Central memory CD4-positive, alpha-beta T cell (primary cell): ENCODE results near the gene TLE2.

ENCODE experiments used
- DNase-seq: peaks from one replicate; pipeline ENCODE4 v3.0.0; 2022
- total RNA-seq, 3 experiments: gene quantifications; one replicate each; lab custom pipeline; 2026; lab: John Stamatoyannopoulos, UW

The TLE2 gene
- total RNA-seq: 6.9 to 24.6 (median 20.5) reads per million in 3 experiments

DNA sequence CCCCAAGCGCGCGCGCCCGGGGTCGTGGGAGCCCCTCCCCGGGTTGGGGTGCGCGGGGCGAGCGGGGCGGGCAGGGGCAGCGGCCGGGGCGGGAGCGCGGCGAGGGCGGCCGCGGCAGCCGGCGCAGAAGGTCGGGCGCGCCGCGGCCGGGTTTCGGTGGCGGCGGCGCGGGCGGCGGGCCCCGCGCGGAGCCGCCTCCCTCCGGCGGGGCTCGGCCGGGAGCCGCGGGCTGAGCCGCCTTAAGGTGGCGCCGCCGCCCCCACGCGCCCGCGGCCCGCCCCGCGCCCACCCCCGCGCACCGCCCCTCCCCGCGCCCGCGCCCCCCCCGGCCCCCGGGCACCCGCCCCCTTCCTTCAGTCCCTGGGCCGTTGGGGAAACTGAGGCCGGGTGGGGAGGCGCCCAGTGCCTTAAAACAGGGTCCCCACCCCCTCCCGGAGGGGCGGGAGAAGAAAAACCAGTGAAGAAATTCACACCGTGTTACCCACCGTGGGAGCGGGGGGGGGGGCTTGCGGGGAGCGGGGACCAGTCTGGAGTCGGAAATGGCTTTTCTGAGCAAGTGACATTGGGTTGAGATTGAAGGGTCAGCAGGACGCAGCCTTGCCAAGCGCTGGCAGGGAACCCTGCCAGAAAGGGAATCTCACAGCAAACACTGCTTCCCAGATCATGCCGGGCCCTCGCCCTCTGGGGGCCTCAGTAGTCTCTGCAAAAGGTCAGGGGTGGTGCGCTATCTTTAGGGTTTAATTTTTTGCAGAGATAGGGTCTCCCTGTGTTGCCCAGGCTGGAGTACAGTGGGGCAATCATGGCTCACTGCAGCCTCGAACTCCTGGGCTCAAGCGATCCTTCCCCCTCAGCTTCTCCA, at the start of gene TLE2:
Gene TLE2, minus strand, starts transcription at position 216 of the 859 bp plus-strand sequence. CDS start 376 bp downstream, outside the sequence.
- no peak for DNase-seq

DNA sequence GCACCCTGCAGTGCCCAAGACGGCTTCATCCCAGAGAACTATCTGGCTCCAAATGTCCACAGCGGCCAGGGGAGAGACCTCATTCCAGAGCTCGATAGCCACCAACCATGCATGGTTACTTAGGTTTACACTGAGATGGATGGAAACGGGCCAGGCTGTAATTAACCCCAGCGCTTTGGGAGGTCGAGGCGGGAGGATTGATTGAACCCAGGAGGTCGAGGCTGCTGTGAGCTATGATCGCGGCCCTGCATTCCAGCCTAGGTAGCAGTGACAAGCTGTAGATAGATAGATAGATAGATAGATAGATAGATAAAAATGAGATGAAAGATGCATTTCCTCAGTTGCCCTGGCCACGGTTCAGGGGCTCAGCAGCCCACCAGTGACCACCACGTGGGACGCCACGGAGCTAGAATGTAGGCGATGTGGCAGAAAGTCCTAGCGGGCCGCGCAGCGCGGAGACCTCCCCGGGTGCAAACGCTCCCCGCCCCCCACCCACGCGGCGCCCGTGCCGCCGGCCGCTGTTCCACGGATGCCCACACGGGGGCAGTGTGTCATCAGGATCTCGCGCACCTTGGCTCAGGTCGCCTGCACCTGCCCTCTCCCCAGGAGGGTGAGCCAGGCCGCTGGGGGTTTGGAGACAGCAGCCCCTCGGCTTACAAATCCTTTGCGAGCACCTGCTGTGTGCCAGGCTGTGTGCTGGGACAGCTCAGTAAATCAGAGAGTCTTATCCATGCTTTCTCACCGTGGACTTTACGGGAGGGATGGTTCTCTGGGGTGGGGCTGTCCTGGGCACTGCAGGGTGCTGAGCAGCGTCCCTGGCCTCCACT, 46.7 kb upstream of the TLE2 start:
- DNase-seq: peak; percentile 63

DNA sequence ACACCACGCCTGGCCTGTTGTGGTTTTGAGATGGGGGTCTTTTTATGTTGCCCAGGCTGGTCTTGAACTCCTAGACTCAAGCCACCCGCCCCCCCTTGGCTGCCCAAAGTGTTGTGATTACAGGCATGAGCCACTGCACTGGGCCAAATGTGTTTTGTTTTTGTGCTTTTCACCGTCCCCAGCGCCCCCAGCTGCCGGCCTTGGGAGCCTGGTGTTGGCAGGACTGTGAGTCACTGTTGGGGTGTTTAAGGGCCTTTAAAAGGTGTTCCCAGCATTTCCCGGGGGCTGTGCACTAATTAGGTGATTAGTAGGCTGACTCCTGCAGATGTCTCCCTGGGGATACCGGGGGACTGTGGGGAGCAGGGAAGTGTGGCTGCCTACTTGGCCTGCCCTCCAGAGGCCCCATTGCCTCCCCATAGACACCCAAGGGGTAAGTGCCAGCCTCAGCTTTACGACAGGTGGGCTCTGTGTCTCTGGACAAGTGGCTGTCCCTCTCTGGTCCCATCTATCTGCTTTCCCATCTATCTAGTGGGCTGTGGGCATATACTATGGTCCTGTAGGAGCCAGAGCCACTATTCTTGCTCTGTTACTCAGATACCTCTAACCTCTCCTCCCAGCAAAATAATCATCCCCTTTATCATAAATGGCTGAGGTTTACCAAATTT, 45.0 kb upstream of the TLE2 start:
- DNase-seq: no peak

DNA sequence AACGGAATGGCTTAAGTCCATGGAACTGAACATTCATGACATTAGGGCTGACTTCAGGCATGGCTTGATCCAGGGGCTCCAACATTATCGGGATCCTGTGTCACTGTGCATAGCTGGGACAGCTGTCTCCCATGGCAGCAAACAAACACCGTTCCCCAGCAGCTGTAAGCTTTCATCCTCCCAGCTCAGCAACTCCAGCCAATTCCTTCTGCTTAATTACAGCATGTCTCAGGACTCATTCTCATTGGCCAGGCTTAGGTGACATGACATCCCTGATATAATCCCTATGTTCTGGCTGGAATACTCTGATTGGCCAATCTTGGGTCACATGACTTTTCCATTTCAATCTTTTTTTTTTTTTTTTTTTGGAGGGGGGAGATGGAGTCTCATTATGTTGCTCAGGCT, 44.1 kb upstream of the TLE2 start:
- no peak for DNase-seq

DNA sequence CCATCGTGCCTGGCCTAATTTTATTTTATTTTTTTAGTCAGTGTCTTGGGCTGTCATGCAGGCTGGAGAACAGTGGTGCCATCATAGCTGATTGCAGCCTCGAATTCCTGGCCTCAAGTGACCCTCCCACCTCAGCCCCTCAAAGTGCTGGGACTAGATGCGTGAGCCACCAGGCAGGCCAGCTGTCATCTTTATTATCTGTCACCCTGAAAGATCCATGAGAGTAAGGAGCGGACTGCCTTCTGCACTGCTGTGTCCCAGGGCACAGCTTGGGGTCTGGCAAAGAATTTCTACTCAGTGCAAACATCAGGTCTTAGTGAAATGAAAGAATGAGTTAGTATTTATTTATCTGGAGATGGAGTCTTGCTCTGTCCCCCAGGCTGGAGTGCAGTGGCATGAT, 42.7 kb upstream of the TLE2 start:
- no peak for DNase-seq

DNA sequence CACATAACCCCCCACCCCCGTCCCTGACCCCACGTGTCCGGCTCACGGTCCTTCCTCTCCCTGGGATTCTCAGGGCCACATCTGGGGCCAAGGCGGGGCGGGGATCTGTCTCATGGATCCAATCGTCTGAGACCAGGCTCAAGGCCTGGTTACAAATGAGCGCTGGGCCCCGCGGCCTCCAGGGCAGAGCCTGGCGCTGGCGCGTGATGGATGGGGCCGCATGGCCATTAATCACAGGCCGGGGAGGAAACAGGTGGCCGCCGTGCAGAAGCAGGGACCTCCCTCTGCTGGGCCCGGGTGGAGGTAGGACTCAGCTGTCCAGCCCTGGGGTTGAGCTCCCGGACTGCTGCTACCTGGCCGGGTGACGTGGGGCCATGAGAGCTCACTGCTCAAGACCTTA, 39.0 kb upstream of the TLE2 start:
- no peak for DNase-seq

DNA sequence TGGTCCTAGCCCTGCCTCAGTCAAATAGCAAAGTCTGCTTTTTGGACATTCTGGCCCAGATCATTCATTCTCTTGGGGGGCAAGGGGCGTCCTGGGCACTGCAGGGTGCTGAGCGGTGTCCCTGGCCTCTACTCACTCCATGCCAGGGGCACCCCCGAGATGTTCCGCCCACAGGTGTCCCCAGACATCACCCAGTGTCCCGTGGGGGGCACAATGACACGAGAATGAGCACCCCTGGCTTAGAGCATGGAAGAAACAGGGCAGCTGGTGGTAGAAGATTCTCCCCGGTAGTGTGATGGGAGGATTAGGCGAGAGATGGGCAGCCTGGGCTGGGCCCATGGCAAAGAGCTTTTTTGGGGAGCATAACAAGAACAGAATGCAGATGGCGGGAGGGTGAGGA, 38.5 kb upstream of the TLE2 start:
- DNase-seq: no peak

DNA sequence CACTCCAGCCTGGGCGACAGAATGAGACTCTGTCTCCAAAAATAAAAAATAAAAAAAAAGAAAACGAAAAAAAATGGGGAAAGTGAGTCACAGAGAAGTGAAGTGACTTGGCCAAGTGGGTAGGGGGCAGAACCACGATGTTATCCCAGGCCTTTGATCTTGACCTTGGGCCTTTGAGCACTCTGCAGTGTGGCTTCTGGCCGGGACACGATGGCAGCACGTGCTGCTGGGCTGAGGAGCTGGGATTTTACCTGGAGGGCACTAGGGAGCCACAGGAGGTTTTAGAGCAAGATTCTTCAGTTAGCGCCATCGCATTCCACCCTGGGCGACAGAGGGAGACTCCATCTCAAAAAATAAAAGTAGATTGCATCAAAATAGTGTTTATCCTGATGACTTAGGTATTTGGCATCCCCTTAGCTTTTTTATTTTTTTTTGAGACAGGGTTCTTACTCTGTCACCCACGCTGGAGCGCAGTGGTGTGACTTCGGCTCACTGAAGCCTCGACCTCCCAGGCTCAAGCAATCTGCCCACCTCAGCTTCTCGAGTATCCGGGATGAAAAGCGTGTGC, 37.5 kb upstream of the TLE2 start:
- DNase-seq: no peak

DNA sequence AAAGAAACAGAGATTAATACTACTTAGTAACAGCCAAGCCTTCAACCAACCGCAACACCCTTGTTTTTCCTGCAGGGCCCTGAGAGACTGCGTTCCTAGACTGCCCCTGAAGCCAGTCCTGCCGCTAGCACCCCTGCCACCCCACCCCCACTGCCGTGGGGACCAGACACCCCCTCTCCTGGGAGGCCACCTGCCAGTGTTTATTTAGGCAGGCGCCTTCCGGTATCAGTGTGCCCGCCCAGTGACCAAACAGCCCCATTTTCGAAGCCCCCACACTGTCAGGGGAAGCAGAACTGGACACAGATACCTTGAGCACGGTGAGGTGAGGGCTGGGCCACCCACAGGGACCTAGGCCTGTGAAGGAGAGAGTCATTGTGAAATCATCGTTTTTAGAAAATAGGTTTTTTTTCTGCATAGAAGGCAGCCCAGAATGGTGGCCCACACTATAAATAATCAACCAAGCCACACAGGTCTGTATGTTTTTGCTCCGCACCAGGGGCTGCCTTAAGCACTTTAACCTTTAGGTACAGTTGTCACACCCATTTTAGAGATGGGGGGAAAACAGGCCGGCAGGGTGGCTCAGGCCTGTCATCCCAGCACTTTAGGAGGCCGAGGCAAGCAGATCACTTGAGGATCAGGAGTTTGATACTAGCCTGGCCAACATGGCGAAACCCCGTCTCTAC, 36.7 kb upstream of the TLE2 start:
- no peak for DNase-seq

DNA sequence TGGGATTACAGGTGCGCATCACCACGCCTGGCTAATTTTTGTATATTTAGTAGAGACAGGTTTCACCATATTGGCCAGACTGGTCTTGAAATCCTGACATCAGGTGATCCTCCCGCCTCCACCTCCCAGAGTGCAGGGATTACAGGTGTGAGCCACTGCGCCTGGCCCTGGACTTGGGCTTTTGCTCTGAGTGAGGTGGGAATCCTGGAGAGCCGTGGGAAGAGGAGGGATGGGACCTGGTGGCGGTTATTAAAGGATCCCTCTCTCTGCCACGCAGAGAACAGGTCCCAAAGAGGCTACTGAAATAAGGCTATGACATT, 34.9 kb upstream of the TLE2 start:
- DNase-seq: no peak

DNA sequence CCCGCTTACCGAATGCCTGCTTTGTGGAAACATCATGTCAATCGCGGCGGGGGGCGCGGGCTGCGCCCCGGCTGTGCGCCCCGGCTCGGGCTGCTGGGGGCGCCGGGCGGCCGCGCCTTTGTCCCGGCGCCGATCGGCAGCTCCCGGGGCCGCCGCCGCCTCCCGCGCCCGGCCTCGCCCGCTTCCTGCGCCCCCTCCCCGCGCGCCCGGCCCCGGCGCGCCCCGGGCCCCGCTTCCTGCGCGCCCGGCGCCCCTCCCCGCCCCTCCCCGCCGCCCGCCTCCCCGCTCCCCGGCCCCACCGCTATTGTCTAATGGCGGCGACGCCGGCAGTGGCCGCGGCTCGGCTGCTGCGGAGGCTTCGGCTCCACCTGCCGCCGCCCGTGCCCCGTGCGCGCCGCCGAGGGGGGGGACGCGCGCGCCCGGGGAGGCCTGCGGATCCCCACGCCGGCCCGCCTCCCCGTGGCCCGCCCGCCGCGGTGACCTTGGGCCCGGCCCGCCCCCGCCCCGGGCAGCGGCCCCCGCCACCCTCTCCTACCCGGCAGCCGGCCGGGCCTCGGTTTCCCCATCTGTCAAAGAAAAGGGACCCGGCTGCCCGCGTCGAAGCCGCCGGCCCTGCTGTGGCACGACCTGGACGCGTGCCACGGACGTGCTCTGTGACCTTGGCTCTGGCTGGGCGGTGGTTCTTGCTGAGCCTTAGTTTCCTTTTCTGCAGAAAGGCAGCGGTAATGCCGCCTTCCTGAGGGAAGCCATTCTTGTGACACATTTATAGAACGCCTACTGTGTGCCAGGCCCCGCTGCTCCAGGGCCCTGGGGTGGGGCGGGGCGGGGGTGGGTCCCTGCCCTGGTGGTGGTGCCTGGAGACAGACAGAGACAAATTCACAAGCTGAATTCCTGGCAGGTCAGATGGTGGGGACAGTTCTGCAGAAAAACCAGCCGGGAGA, 33.4 kb upstream of the TLE2 start, which contains the start of gene TLE5:
Gene TLE5, minus strand, starts transcription at position 331 of the 941 bp plus-strand sequence. Its CDS starts 295 bp downstream, at position 36.
- DNase-seq: peak; percentile 78

DNA sequence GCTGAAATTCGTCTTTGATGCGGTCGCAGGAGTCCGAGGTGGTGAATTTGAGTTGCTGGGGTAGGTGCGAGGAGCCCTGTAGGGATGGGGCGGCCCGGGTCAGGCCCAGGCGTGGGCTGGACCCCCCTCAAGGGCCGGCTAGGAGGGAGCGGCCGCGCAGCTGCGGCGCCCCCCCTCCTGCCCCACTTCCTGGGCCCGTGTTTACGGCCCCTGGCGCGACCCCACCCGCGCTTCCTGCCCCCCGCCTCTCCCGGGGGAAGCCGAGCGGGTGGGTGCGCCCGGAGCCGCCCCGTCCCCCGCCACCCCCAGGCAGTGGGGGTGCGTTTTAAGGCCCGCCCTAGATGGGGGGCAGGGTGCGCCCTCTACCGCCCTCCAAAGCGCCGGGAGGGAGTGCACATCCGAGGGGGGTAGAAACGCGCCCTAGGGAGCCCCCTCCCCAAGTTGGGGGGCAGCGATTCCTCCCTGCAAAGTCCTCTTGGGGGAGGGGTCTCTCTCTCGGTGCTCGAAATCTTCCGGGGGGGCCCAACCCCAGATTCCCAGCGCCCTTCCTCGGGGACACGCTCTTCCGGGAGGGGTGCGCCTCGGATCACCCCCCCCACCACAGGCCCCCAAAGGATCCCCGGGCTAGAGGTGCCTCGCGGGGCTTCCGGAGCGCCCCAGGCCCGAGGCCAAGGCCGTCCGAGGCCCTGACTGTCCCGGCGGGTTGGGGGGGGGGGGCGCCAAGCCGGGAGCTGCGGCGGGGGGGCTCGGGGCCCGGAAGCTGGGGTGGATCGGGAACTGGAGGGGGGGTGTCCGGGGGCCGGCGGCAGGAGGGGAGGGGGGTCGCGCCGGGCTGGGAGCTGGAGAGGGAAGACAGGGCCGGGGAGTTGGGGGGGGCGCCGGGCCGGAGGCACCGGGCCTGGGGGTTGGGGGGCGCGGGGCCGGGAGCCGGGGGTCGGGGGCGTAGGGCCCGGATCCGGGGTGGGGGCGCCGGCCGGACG, 32.4 kb upstream of the TLE2 start:
- peak; percentile 81 for DNase-seq

DNA sequence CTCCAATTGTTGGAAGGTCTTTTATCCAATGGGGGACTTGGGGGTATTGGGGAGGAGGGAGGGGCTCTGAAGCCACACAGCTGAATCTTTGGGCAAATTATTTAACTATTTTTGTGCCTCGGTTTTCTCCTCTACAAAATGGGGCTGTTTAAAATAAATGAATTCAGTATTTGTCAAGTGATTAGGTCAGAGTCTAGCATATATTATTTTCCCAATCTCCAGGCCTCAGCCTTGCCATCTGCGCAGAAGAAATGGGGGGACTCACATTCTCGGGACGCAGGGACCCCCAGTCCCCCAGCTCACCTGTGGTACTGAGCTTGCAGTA, 31.7 kb upstream of the TLE2 start:
- no peak for DNase-seq

DNA sequence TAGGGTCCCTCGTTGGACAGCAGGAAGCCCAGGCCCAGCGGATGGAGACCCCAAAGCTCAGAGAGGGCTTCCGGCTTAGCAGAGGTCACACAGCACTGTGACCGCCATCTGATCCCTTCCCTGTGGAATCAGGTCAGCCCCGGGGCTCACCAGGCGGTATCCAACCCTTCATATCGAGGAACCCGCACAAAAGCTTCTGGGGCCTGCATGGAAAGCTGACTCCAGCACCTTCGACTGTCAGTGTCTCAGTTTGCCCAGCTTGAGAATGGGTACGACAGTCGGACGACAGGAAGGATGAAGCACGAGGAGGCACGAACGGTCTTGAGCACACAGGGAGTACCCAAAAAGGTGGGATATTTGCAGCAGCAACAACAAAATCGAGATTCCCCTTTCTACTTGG, 30.6 kb upstream of the TLE2 start:
- no peak for DNase-seq

DNA sequence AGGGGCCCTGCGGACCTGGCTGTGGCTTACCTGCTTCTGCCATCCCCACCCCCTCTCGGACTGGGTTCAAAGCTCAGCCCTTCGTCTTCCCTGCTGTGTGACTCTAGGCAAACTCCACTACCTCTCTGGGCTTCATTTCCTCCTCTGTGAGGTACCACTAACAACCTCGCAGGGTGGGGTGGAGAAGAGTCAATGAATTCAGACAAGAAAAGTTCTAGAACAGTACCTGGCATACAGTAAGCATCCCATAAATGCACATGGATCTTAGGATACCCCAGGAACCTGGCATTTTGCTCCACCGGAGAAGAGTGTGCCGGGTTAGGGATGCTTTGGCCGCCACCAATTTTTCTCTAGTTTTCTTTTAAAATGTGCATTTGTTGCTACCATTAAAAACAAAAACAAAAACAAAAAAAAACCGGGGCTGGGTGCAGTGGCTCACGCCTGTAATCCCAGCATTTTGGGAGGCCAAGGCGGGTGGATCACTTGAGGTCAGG, 29.8 kb upstream of the TLE2 start:
- DNase-seq: no peak

DNA sequence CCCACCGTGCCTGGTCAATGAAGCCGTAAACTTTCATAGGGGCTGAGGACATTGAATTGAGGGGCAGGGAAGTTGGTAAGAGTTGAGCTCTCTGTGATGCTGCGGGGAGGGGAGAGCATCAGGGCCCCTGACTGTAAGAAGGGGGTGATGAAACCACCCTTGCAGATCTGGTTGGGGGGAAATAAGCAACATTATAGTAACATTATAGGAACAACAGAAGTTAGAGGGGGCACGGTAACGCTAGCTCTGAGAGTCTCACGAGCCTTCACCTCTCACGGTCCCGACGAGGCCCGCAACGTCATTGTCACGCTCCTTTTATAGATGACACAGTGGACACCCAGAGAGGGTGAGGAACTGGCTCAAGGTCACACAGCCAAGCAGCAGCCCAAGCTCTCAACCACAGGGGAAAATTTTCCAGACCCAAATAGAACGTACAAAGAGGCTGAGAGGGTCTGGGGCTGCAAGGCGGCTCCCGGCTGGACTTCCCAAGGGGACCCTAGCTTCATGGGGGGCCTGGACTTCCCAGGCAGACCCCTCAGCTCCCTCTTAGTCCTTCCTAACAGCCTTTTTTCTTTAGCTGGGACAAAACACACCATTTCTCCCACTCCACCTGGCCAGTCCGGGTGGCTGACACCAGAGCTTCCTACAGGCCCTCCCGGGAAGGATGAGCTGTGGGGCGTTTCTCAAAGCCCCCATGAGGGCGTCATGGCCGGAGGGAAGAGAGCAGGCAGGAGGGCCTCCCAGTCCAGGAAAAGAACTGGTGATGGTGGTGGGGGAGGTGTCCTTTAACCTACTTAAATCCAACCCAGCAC, 29.1 kb upstream of the TLE2 start:
- no peak for DNase-seq

DNA sequence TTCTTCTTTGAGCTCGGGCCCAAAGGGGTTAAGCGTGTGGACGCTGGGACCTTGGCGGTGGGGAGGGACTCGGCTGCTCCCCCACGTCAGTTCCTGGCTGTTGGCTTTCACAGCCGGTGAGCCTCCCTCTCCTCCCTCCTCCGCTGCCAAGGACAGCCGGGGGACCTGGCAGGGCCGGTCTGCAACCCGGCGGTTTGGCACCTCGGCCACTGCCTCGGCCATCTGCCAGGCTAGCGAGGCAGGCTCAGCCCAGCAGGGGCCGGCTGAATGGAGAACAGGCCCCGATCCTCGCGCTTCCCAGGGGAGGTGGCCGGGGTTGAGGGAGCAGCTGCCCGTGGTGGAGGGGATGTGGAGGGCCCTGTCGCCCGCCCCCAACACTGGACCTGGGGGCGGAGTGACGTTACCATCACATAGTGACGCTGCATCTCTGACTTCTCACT, 28.2 kb upstream of the TLE2 start:
- DNase-seq: no peak

DNA sequence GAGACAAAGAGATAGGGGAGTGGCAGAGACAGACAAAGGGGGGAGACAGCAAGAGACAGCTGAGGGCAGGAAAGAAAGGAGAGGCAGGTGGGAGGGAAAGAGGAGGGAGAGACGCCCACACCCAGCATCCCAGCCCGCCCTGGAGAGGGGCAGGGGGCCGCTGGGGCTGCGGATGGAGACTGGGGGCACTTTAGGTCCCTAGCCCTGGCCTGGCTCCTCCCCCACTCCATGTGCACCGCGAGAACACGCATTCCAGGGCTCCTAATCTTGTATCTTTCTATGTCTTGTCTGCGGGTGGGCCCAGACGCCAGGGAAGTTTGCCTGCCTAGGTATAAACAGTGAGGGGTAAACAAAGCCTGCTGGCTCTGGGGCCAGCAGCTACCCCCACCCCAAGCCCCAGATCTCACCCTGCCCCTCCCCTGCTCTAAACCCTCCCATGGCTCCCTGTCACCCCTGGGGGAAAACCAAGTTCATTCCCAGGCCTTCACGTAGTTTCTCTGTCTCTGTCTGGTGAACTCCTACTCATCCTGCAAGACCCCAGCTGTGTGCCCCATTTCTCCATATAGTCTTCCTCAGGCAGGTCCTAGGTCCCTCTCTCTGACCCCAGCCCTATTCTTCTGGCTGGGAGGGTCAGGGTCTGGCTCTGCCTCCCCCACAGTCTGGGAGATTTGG, 27.5 kb upstream of the TLE2 start:
- no peak for DNase-seq
